Breast epithelium (tissue), 3 donors: Measurements from ENCODE around the gene CGNL1.

ENCODE experiments used
- POLR2A ChIP-seq: fragments of 450-650 bp; IDR thresholded peaks from one replicate; pipeline ENCODE4 v1.6.1; 2016; ENCODE audit warnings: antibody characterized with exemption, mild to moderate bottlenecking, moderate library complexity
- POLR2AphosphoS5 ChIP-seq, 3 donors: sonication (generic); formaldehyde crosslinking; IDR thresholded peaks; one replicate each; pipeline ENCODE4 v1.6.1; 2017; ENCODE audit warnings: antibody characterized with exemption in 3 of 3
- TF ChIP-seq, protein P1 (sequence below), 3 donors: fragments of 450-650 bp; IDR thresholded peaks; one replicate each; pipeline ENCODE4 v1.5.1; 2016 to 2017; ENCODE audit warnings: antibody characterized with exemption in 3 of 3, mild to moderate bottlenecking in 3 of 3, moderate library complexity in 3 of 3

DNA sequence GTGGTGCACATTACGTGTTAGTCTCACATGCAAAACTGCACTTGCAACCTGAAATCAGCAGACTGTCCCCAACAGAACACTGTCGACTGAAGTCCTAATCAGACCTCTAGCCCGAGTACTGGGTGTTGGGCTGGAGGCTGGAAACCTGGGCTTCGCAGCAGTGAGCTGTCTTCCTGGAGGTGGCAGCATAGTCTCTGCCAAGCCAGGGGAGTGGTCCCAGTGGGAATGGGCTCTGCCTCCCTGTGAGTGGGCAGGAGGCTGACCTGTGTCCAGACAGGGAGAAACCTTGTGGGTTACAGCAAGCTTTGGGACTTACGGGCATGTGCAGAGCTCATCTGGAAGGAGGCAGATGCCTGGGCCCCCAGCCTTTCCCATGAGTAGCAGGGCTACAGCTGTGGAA, 177.2 kb downstream of the CGNL1 start:
- TF ChIP-seq, protein P1, sequence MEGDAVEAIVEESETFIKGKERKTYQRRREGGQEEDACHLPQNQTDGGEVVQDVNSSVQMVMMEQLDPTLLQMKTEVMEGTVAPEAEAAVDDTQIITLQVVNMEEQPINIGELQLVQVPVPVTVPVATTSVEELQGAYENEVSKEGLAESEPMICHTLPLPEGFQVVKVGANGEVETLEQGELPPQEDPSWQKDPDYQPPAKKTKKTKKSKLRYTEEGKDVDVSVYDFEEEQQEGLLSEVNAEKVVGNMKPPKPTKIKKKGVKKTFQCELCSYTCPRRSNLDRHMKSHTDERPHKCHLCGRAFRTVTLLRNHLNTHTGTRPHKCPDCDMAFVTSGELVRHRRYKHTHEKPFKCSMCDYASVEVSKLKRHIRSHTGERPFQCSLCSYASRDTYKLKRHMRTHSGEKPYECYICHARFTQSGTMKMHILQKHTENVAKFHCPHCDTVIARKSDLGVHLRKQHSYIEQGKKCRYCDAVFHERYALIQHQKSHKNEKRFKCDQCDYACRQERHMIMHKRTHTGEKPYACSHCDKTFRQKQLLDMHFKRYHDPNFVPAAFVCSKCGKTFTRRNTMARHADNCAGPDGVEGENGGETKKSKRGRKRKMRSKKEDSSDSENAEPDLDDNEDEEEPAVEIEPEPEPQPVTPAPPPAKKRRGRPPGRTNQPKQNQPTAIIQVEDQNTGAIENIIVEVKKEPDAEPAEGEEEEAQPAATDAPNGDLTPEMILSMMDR (IDR thresholded peaks at IDR 0.05) = no peak
- TF ChIP-seq POLR2A (no peak), POLR2AphosphoS5 (IDR thresholded peaks at IDR 0.05) (no peak)
